Loucy (cell line): ENCODE data around the gene PROX1.

Experiments used
- H2AFZ ChIP-seq: fragments of 200-600 bp; sonication (generic); 2 replicates; pipeline ENCODE4 v1.6.0; 2016; ENCODE audit warnings: antibody characterized with exemption, mild to moderate bottlenecking, low read length, moderate library complexity
- H3F3A ChIP-seq: fragments of 200-600 bp; 2 replicates; pipeline ENCODE4 v1.6.0; 2016; ENCODE audit warnings: antibody characterized with exemption, low read depth, mild to moderate bottlenecking
- H3K27me3 ChIP-seq: fragments of 200-600 bp; sonication (generic); 2 replicates; pipeline ENCODE4 v1.6.1; 2014; ENCODE audit warnings: low read length, mild to moderate bottlenecking; ENCODE audit not compliant: insufficient read depth, poor library complexity, severe bottlenecking
- H3K36me3 ChIP-seq: fragments of 200-600 bp; sonication (generic); 2 replicates; pipeline ENCODE4 v1.6.1; 2016; ENCODE audit warnings: low read length; ENCODE audit not compliant: insufficient read depth
- H3K4me1 ChIP-seq: fragments of 200-600 bp; sonication (generic); 2 replicates; pipeline ENCODE4 v1.5.1; 2014; ENCODE audit warnings: low read length, mild to moderate bottlenecking; ENCODE audit not compliant: insufficient read depth, poor library complexity, severe bottlenecking
- H3K4me2 ChIP-seq: fragments of 200-600 bp; sonication (generic); 2 replicates; pipeline ENCODE4 v1.6.0; 2014; ENCODE audit warnings: antibody characterized with exemption, low read length, low read depth, mild to moderate bottlenecking; ENCODE audit not compliant: poor library complexity, severe bottlenecking
- H3K4me3 ChIP-seq: fragments of 200-600 bp; sonication (generic); 2 replicates; pipeline ENCODE4 v1.5.1; 2014; ENCODE audit warnings: low read length, mild to moderate bottlenecking, mixed read lengths; ENCODE audit not compliant: poor library complexity, severe bottlenecking
- H3K79me2 ChIP-seq: fragments of 200-600 bp; sonication (generic); 2 replicates; pipeline ENCODE4 v1.6.1; 2014; ENCODE audit warnings: low read length; ENCODE audit not compliant: insufficient read depth
- H3K9ac ChIP-seq: fragments of 200-600 bp; sonication (generic); 2 replicates; pipeline ENCODE4 v1.6.0; 2014; ENCODE audit warnings: mild to moderate bottlenecking, low read depth, low read length, moderate library complexity; ENCODE audit not compliant: poor library complexity, severe bottlenecking
- H3K9me2 ChIP-seq: fragments of 200-600 bp; sonication (generic); replicated peaks from 2 replicates; pipeline ENCODE4 v1.6.1; 2016; ENCODE audit warnings: low read depth, low read length, mixed read lengths
- H3K9me3 ChIP-seq: fragments of 200-600 bp; sonication (generic); 2 replicates; pipeline ENCODE4 v1.6.1; 2014; ENCODE audit warnings: mild to moderate bottlenecking, antibody characterized with exemption, low read length, low read depth; ENCODE audit not compliant: insufficient read depth
- H4K20me1 ChIP-seq: fragments of 200-600 bp; sonication (generic); 2 replicates; pipeline ENCODE4 v1.6.0; 2014; ENCODE audit warnings: antibody characterized with exemption, low read length, mild to moderate bottlenecking; ENCODE audit not compliant: insufficient read depth, poor library complexity, severe bottlenecking
- CTCF ChIP-seq: fragments of 200-600 bp; sonication (generic); conservative IDR thresholded peaks from 2 replicates; pipeline ENCODE4 v1.5.1; 2014; ENCODE audit warnings: mild to moderate bottlenecking, antibody characterized with exemption, low read length
- EZH2phosphoT487 ChIP-seq: fragments of 200-600 bp; IDR thresholded peaks from 2 replicates; pipeline ENCODE4 v1.6.1; 2018; ENCODE audit warnings: antibody characterized with exemption, mild to moderate bottlenecking, moderate library complexity, borderline replicate concordance

Gene PROX1

GRCh38 chr1:214071469-214071868 is 83.7 kb downstream of the PROX1 start:
- Histone ChIP-seq H3K36me3 (no peaks in the 10 kb centered on the region), H4K20me1 (no peaks in the 10 kb centered on the region), H3F3A (no peaks in the 10 kb centered on the region), H3K9me2 (no peaks in the 10 kb centered on the region), H3K79me2 (no peaks in the 10 kb centered on the region), H3K4me3 (no peak overlapping the region), H3K9me3 (no peaks in the 10 kb centered on the region), H3K4me2 (no peak overlapping the region), H3K27me3 (no peaks in the 10 kb centered on the region), H2AFZ (no peak overlapping the region), H3K4me1 (no peaks in the 10 kb centered on the region), H3K9ac (no peak overlapping the region)
- no peak for TF ChIP-seq CTCF
- TF ChIP-seq EZH2phosphoT487 = no peak

GRCh38 chr1:214072426-214073157 is 84.8 kb downstream of the PROX1 start:
- Histone ChIP-seq H3K79me2 (no peaks in the 10 kb centered on the region), H3K9me3 (no peaks in the 10 kb centered on the region), H3F3A (no peaks in the 10 kb centered on the region), H4K20me1 (no peaks in the 10 kb centered on the region), H3K4me3 (no peak overlapping the region), H3K36me3 (no peaks in the 10 kb centered on the region), H3K27me3 (no peaks in the 10 kb centered on the region), H3K9me2 (no peaks in the 10 kb centered on the region), H3K4me1 (no peaks in the 10 kb centered on the region), H3K9ac (no peak overlapping the region), H2AFZ (no peak overlapping the region), H3K4me2 (no peak overlapping the region)
- TF ChIP-seq CTCF = no peak

GRCh38 chr1:214074477-214074876 is 86.7 kb downstream of the PROX1 start:
- Histone ChIP-seq H3K36me3 (no peaks in the 10 kb centered on the region), H3K9me2 (no peaks in the 10 kb centered on the region), H3K4me1 (no peaks in the 10 kb centered on the region), H3K4me2 (no peak overlapping the region), H2AFZ (no peak overlapping the region), H3K79me2 (no peaks in the 10 kb centered on the region), H3K4me3 (no peak overlapping the region), H3K9ac (no peak overlapping the region), H3K27me3 (no peaks in the 10 kb centered on the region), H3F3A (no peaks in the 10 kb centered on the region), H3K9me3 (no peaks in the 10 kb centered on the region), H4K20me1 (no peaks in the 10 kb centered on the region)
- no peak for TF ChIP-seq CTCF
- no peak for TF ChIP-seq EZH2phosphoT487
